Ascending aorta (tissue), 2 donors: ENCODE measurements around the gene OR5B17. TPM values are rescaled to one million over a fixed set of nuclear protein-coding genes. Genes with fewer than 3 reads are reported as not detected.

Experiments used
- DNase-seq, 2 donors: peaks; one replicate each; pipeline ENCODE4 v3.0.0-alpha.2; 2019; ENCODE audit warnings: low spot score in 2 of 2
- H3K27ac ChIP-seq, 2 donors: fragments of 200-600 bp; sonication (generic); one replicate each; pipeline ENCODE4 v1.5.1; 2016 to 2017; ENCODE audit warnings: mild to moderate bottlenecking in 1 of 2
- H3K27me3 ChIP-seq: fragments of 200-600 bp; sonication (generic); one replicate; pipeline ENCODE4 v1.5.1; 2017
- H3K36me3 ChIP-seq, 2 donors: fragments of 200-600 bp; sonication (generic); one replicate each; pipeline ENCODE4 v1.5.1; 2016
- H3K4me1 ChIP-seq, 2 donors: fragments of 200-600 bp; sonication (generic); one replicate each; pipeline ENCODE4 v1.5.1; 2016 to 2017; ENCODE audit warnings: mild to moderate bottlenecking in 1 of 2
- H3K4me3 ChIP-seq, 2 donors: fragments of 200-600 bp; sonication (generic); one replicate each; pipeline ENCODE4 v1.5.1; 2016 to 2017; ENCODE audit warnings: mild to moderate bottlenecking in 1 of 2
- H3K9me3 ChIP-seq, 2 donors: fragments of 200-600 bp; sonication (generic); one replicate each; pipeline ENCODE4 v1.5.1; 2016
- CTCF ChIP-seq, 3 experiments: fragments of 200-600 bp in 2 of 3; fragments of 450-650 bp in 1 of 3; sonication (generic) in 2 of 3; IDR thresholded peaks; one replicate each; pipeline ENCODE4 v1.5.1; 2016 to 2019; ENCODE audit warnings: antibody characterized with exemption in 3 of 3, mild to moderate bottlenecking in 1 of 3, moderate library complexity in 1 of 3
- intact Hi-C: fragments of 100-400 bp; cut with DNase I; formaldehyde crosslinking; loops from one replicate; pipeline ENCODE4 v1.15.1; 2023
- total RNA-seq: library from RNA; depleted of rRNA; stranded (reverse); fragments of >200 nt; gene quantifications from one replicate; pipeline ENCODE4 v1.1.0, GENCODE V29; 2016

The OR5B17 gene
- total RNA-seq, 1 donor from 2014 or later: not detected

DNA sequence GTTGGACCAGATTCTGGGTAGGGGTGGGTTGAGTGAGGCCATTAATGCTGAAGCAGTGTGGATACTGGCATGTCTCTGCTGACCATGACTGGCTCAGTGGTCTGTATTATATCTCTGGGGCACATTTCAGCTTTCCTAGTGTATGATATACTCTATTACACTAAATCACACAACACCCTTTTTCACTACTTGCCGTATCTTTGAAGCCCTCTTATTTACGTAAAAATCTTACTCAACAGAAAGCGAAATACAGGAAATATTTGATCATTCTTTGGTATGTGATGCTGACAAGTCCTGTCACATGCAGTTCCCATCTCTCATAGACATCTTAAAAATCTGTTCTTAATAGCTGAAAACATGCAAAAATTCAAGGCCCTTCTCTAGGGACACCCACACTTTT is 40.3 kb downstream of the OR5B17 start:
- H3K27ac ChIP-seq: no peak overlapping the region

GRCh38 chr11:58316142-58316541 is 42.7 kb downstream of the OR5B17 start:
- Histone ChIP-seq H3K36me3 (no peaks in the 10 kb centered on the region), H3K27me3 (no peaks in the 10 kb centered on the region), H3K9me3 (no peaks in the 10 kb centered on the region), H3K4me3 (no peak overlapping the region), H3K4me1 (no peaks in the 10 kb centered on the region), H3K27ac (no peak overlapping the region)
- DNase-seq: no peak
- intact Hi-C loops: no loop called here
- TF ChIP-seq CTCF (IDR thresholded peaks at IDR 0.05): no peak

More for the DNA sequence above, 40.3 kb downstream of the OR5B17 start:
- H3K9me3 ChIP-seq: no peaks in the 10 kb centered on the region
- intact Hi-C loops: no loop called here
- H3K4me1 ChIP-seq: no peaks in the 10 kb centered on the region
- DNase-seq: no peak
- TF ChIP-seq CTCF (IDR thresholded peaks at IDR 0.05): no peak
- H3K27me3 ChIP-seq: no peaks in the 10 kb centered on the region
- H3K4me3 ChIP-seq: no peak overlapping the region
- no peaks in the 10 kb centered on the region for H3K36me3 ChIP-seq

Other genes with a start within 250 kb of the OR5B17 start
- not detected for gene OR9I1, start 233.5 kb downstream of the OR5B17 start, total RNA-seq
- not detected for gene OR9Q2, start 170.0 kb downstream of the OR5B17 start, total RNA-seq
- gene OR1S2, start 154.9 kb downstream of the OR5B17 start, total RNA-seq: not detected
- gene OR1S1, start 146.3 kb downstream of the OR5B17 start, total RNA-seq: not detected
- not detected for gene OR10Q1, start 130.2 kb downstream of the OR5B17 start, total RNA-seq
- not detected for gene OR10W1, start 90.8 kb downstream of the OR5B17 start, total RNA-seq
- not detected for gene OR5B3, start 47.8 kb upstream of the OR5B17 start, total RNA-seq
- not detected for gene OR5B2, start 69.1 kb upstream of the OR5B17 start, total RNA-seq
- gene OR5B12, start 83.2 kb upstream of the OR5B17 start, total RNA-seq: 2.9 TPM
- gene OR5B21, start 149.0 kb upstream of the OR5B17 start, total RNA-seq: not detected
- gene LPXN, start 216.8 kb upstream of the OR5B17 start, total RNA-seq: 2.1 TPM
- gene ZFP91, start 220.0 kb upstream of the OR5B17 start, total RNA-seq: 32.5 TPM